Measurements from ENCODE around the gene PKNOX2.

DNA sequence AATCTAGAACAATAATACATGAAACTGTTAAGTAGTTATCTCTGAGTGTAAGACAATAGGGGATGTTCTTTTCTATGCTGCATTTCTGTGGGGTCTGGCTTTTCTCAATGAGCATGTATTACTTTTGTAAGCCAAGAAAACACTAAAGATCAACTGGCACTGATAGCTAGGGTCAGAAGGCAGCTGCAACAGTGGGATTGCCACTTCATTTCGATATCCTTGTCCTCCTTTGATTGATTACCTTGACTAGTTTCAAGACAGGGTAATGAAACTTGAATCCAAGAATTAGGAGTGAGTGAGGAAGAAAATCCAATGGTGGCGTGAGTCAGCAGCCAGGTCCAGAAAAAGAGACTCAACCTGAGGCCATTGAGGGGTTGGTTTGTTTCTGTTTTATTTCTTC lies 285.0 kb downstream of the PKNOX2 start:
- TF ChIP-seq, protein P1, sequence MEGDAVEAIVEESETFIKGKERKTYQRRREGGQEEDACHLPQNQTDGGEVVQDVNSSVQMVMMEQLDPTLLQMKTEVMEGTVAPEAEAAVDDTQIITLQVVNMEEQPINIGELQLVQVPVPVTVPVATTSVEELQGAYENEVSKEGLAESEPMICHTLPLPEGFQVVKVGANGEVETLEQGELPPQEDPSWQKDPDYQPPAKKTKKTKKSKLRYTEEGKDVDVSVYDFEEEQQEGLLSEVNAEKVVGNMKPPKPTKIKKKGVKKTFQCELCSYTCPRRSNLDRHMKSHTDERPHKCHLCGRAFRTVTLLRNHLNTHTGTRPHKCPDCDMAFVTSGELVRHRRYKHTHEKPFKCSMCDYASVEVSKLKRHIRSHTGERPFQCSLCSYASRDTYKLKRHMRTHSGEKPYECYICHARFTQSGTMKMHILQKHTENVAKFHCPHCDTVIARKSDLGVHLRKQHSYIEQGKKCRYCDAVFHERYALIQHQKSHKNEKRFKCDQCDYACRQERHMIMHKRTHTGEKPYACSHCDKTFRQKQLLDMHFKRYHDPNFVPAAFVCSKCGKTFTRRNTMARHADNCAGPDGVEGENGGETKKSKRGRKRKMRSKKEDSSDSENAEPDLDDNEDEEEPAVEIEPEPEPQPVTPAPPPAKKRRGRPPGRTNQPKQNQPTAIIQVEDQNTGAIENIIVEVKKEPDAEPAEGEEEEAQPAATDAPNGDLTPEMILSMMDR (IDR thresholded peaks at IDR 0.05) = no peak
- TF ChIP-seq SOX15 (CRISPR knock-in tag; IDR thresholded peaks at IDR 0.05) (no peak), ATF1 (CRISPR knock-in tag; IDR thresholded peaks at IDR 0.05) (no peak), ELF4 (CRISPR knock-in tag; IDR thresholded peaks at IDR 0.05; ENCODE audit: low read depth) (no peak), TEAD1 (CRISPR knock-in tag; IDR thresholded peaks at IDR 0.05) (no peak), CREB1 (CRISPR knock-in tag; IDR thresholded peaks at IDR 0.05) (no peak), NFYB (CRISPR knock-in tag; conservative IDR thresholded peaks at IDR 0.05; ENCODE audit: low read depth) (no peak), OVOL2 (CRISPR knock-in tag; IDR thresholded peaks at IDR 0.05; ENCODE audit: borderline replicate concordance) (no peak), TEAD4 (CRISPR knock-in tag; IDR thresholded peaks at IDR 0.05) (no peak)
- TF ChIP-seq, protein P2, sequence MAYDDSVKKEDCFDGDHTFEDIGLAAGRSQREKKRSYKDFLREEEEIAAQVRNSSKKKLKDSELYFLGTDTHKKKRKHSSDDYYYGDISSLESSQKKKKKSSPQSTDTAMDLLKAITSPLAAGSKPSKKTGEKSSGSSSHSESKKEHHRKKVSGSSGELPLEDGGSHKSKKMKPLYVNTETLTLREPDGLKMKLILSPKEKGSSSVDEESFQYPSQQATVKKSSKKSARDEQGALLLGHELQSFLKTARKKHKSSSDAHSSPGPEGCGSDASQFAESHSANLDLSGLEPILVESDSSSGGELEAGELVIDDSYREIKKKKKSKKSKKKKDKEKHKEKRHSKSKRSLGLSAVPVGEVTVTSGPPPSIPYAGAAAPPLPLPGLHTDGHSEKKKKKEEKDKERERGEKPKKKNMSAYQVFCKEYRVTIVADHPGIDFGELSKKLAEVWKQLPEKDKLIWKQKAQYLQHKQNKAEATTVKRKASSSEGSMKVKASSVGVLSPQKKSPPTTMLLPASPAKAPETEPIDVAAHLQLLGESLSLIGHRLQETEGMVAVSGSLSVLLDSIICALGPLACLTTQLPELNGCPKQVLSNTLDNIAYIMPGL (CRISPR knock-in tag; IDR thresholded peaks at IDR 0.05) = no peak
- TF ChIP-seq, protein P3, sequence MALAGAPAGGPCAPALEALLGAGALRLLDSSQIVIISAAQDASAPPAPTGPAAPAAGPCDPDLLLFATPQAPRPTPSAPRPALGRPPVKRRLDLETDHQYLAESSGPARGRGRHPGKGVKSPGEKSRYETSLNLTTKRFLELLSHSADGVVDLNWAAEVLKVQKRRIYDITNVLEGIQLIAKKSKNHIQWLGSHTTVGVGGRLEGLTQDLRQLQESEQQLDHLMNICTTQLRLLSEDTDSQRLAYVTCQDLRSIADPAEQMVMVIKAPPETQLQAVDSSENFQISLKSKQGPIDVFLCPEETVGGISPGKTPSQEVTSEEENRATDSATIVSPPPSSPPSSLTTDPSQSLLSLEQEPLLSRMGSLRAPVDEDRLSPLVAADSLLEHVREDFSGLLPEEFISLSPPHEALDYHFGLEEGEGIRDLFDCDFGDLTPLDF (CRISPR knock-in tag; IDR thresholded peaks at IDR 0.05) = no peak
- TF ChIP-seq, protein P4, sequence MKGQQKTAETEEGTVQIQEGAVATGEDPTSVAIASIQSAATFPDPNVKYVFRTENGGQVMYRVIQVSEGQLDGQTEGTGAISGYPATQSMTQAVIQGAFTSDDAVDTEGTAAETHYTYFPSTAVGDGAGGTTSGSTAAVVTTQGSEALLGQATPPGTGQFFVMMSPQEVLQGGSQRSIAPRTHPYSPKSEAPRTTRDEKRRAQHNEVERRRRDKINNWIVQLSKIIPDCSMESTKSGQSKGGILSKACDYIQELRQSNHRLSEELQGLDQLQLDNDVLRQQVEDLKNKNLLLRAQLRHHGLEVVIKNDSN (CRISPR knock-in tag; IDR thresholded peaks at IDR 0.05) = no peak
- TF ChIP-seq, protein P5, sequence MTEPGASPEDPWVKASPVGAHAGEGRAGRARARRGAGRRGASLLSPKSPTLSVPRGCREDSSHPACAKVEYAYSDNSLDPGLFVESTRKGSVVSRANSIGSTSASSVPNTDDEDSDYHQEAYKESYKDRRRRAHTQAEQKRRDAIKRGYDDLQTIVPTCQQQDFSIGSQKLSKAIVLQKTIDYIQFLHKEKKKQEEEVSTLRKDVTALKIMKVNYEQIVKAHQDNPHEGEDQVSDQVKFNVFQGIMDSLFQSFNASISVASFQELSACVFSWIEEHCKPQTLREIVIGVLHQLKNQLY (CRISPR knock-in tag; IDR thresholded peaks at IDR 0.05) = no peak
- TF ChIP-seq, protein P6, sequence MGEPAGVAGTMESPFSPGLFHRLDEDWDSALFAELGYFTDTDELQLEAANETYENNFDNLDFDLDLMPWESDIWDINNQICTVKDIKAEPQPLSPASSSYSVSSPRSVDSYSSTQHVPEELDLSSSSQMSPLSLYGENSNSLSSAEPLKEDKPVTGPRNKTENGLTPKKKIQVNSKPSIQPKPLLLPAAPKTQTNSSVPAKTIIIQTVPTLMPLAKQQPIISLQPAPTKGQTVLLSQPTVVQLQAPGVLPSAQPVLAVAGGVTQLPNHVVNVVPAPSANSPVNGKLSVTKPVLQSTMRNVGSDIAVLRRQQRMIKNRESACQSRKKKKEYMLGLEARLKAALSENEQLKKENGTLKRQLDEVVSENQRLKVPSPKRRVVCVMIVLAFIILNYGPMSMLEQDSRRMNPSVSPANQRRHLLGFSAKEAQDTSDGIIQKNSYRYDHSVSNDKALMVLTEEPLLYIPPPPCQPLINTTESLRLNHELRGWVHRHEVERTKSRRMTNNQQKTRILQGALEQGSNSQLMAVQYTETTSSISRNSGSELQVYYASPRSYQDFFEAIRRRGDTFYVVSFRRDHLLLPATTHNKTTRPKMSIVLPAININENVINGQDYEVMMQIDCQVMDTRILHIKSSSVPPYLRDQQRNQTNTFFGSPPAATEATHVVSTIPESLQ (CRISPR knock-in tag; IDR thresholded peaks at IDR 0.05) = no peak

All from WTC11 (cell line).